Stimulated activated CD8-positive, alpha-beta memory T cell treated with anti-CD3 and anti-CD28 coated beads, Interleukin-15, amount 100 ng/mL, for 4 hours (primary cell): ENCODE data around the gene ZNF841.
"Not testable (repeated sequence)": the region's sequence is repeated elsewhere in the genome, so short reads cannot be mapped to it uniquely, and the experiment has no call there.

ENCODE experiments used
- DNase-seq, 2 donors: peaks; one replicate each; pipeline ENCODE4 v3.0.0-alpha.2; 2020; ENCODE audit warnings: low read depth in 2 of 2

The ZNF841 gene

GRCh38 chr19:52095172-52096014 is at the start of gene ZNF841:
ZNF841 (minus strand) TSS chr19:52095765; CDS start chr19:52084801, 10,964 bp downstream.
- DNase-seq = peak; percentile 77

- no peak for DNase-seq
Observed at GRCh38 chr19:52142001-52142595, 46.5 kb upstream of the ZNF841 start.

- no peak for DNase-seq
Observed at GRCh38 chr19:52141203-52141602, 45.6 kb upstream of the ZNF841 start.

- DNase-seq = no peak
Observed at GRCh38 chr19:52140032-52140710, 44.6 kb upstream of the ZNF841 start.

- DNase-seq = peak; percentile 91 to 94
Observed at GRCh38 chr19:52139252-52140031, 43.9 kb upstream of the ZNF841 start, which contains the start of gene ZNF616. ZNF616 (minus strand) TSS chr19:52139938; CDS start chr19:52130512, 9,426 bp downstream.

DNA sequence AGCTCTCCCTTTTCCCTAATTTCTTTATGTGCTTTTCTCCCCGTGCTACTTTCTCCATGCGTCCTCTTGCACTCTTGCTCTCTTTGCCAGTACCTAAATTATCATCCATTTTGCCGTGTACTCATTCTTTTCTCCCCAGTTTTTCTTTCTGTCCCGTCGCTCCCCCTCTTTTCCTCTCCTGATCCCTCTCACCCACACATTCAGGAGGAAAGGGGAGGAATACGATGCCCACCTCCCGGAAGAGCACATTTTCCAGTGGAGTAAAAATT is 43.4 kb upstream of the ZNF841 start:
- no peak for DNase-seq

GRCh38 chr19:52138278-52138982 is 42.9 kb upstream of the ZNF841 start:
- no peak for DNase-seq

GRCh38 chr19:52120286-52120685 is 24.7 kb upstream of the ZNF841 start:
- DNase-seq = no peak

DNA sequence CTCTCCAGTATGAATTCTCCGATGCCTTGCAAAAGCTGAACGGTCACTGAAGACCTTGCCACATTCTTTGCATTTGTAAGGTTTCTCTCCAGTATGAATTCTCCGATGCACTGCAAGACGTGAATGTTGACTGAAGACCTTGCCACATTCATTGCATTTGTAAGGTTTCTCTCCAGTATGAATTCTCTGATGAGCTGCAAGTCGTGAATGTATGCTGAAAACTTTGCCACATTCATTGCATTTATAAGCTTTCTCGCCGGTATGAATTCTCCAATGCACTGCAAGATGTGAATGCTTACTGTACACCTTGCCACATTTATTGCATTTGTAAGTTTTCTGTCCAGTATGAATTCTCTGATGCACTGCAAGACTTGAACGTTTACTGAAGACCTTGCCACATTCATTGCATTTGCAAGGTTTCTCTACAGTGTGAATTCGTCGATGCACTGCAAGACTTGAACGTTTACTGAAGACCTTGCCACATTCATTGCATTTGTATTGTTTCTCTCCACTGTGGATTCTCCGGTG is 20.0 kb upstream of the ZNF841 start:
- DNase-seq = no peak

DNA sequence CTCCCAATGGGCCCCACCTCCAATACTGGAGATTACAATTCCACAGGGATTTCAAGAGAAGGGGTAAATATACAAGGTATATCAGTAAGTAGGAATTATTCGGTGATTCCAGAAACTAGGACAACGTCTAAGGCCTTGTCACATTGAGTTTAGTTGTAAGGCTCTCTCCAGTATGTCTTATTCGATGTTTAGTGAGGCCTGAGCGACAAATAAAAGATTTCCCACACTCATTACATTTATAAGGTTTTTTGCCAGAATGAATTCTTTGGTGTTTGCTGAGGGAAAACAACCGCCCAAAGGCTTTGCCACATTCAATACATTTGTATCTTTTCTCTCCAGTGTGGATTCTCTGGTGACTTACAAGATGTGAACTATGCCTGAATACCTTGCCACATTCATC is 19.1 kb upstream of the ZNF841 start:
- DNase-seq = no peak

DNA sequence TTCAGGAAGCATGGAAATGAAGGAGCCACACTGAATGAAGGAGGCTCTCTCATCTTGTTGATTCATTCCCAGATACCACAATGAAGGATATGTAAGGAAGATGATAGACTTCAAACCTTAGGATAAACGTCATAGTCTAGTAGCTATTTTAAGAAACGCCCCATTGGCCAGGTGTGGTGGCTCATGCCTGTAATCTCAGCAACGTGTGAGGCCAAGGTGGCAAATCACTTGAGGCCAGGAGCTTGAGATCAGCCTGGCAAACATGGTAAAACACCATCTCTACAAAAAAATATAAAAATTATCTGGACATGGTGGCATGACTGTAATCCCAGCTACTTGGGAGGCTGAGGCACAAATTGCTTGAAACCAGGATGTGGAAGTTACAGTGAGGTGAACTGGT is 17.1 kb upstream of the ZNF841 start:
- no peak for DNase-seq

GRCh38 chr19:52110780-52111179 is 15.2 kb upstream of the ZNF841 start:
- no peak for DNase-seq

DNA sequence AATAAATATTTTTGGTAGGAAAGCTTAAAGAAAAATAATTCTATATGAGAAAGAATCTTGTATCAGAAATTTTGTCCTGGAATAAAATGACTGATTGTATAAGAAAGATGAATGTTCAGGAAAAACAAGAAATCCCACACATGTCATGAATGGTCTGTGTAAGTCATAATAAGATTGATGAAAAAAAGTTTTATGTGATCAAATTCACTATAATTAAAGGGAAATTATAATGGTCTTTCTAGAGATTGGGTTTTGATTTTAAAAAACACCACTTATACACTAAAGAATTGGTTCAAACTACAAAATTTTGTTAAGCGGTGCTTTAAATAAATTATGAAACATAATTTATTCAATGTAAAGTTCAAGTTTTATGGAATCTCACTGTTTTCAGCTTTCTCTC is 7.2 kb upstream of the ZNF841 start:
- no peak for DNase-seq

DNA sequence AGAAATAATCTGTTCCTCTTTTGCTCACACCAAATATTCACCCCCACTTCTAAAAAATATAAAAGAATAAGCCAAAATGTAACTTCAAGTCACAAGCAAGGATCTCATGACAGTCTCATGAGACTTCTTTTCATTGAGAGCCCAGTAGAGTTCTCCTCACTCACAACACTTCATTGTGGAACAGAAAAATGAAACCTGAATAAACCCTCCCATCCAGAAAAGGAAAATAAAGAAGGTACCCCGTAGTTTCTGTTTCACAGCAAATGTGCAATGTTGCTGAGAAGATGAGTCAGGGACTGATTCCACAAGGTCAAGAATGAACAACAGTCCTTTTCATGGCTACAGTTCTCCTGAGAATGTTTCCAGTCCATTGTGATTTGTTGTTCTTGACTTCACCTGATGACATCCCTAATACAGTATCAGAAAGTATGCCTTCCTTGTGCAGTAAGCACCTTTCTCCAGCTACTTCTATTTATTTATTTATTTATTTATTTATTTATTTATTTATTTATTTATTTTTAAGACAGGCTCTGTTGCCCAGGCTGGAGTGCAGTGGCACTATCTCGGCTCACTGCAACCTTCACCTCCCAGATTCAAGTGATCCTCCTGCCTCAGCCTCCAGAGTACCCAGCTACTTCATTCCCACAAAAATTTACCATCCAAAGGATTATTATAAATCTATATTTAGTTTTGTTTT is 6.4 kb upstream of the ZNF841 start:
- DNase-seq = no peak

- DNase-seq = no peak
Observed at GRCh38 chr19:52099497-52100138, 4.1 kb upstream of the ZNF841 start.

GRCh38 chr19:52096416-52096815 is 851 bp upstream of the ZNF841 start:
- not testable (repeated sequence) for DNase-seq

- DNase-seq = no peak
Observed at GRCh38 chr19:52094526-52095130, 937 bp downstream of the ZNF841 start.

DNA sequence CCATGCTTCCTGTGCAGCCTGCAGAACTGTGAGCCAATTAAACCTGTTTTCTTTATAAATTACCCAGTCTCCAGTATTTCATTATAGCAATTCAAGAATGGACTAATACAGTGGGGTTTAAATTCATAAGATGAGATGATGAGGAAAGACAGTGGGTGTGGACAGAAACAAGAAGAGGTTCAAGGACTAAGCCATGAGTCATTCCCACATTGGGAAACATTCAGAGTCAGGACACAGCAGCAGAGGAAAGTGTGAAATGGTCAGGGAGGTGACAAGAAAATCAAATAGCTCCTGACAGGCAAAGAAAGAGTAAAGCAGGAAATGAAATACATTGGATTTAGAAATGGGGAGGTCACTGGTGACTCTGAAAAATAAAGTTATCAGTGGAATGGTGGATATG is 9.1 kb downstream of the ZNF841 start:
- no peak for DNase-seq

DNA sequence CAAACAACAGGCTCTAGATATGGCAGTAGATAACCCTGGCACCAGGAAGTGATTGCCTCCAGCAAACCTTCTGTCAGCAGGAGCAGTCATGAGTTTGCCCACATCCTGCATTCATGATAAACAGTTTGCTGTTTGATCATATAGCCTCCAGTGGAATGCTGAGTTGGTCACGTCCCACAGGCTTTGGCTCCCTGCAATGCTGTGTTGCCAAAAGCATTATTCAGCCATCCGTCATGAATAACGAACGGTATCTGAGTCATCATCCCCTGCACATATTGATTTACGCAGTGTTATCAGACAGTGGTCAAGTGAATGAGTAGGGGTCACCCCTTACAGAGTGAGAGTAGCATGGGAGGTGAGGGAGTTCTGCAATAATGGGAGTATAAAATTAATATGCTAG is 25.1 kb downstream of the ZNF841 start:
- no peak for DNase-seq

DNA sequence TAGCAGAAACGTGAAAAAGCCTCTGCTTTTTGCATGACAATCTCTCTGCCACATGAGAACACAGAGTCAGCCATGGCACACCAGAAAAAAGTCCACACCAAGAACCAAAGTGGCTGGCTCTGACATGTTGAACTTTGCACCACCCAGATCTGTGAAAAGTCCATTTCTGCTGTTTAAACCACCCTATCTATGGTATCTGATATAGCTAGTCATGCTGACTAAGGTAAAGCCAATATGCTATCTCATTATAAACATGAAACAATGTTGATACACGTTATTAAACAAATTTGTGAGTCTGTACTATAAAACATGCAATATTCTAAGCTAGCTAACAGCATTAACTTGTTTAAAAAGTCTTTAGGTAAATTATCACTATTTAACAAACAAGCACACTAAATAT is 25.9 kb downstream of the ZNF841 start:
- no peak for DNase-seq
